Measurements from ENCODE around the gene ULK3.

- TF ChIP-seq, protein P1, sequence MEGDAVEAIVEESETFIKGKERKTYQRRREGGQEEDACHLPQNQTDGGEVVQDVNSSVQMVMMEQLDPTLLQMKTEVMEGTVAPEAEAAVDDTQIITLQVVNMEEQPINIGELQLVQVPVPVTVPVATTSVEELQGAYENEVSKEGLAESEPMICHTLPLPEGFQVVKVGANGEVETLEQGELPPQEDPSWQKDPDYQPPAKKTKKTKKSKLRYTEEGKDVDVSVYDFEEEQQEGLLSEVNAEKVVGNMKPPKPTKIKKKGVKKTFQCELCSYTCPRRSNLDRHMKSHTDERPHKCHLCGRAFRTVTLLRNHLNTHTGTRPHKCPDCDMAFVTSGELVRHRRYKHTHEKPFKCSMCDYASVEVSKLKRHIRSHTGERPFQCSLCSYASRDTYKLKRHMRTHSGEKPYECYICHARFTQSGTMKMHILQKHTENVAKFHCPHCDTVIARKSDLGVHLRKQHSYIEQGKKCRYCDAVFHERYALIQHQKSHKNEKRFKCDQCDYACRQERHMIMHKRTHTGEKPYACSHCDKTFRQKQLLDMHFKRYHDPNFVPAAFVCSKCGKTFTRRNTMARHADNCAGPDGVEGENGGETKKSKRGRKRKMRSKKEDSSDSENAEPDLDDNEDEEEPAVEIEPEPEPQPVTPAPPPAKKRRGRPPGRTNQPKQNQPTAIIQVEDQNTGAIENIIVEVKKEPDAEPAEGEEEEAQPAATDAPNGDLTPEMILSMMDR (IDR thresholded peaks at IDR 0.05; ENCODE audit: low read depth, low read length): no peak
- no peak for TF ChIP-seq EZH2phosphoT487 (IDR thresholded peaks at IDR 0.05; ENCODE audit: low read depth)
Measured at GRCh38 chr15:74801311-74801997, 41.5 kb downstream of the ULK3 start.

All from OCI-LY3 (cell line).